K562 (cell line): ENCODE measurements around the gene DPEP3. TPM values are rescaled to one million over a fixed set of nuclear protein-coding genes. Genes with fewer than 3 reads are reported as not detected.

Experiments
- BCL6 ChIP-seq: fragments of 250-450 bp; sonication (Bioruptor Pico); IDR thresholded peaks from 2 replicates; pipeline ENCODE4 v1.4.0; 2020
- CBFB ChIP-seq: sonication (generic); formaldehyde crosslinking; IDR thresholded peaks from 2 replicates; pipeline ENCODE4 v1.4.0; 2020; ENCODE audit warnings: mild to moderate bottlenecking, missing genetic modification reagents
- CHAMP1 ChIP-seq: fragments of 450-650 bp; IDR thresholded peaks from 2 replicates; pipeline ENCODE4 v1.6.1; 2016; ENCODE audit warnings: mild to moderate bottlenecking
- CHD2 ChIP-seq: IDR thresholded peaks from 2 replicates; pipeline ENCODE4 v1.6.1; 2011; ENCODE audit warnings: low read depth, low read length
- EP400 ChIP-seq: fragments of 450-650 bp; IDR thresholded peaks from 2 replicates; pipeline ENCODE4 v1.6.1; 2017; ENCODE audit warnings: antibody characterized with exemption, mild to moderate bottlenecking, moderate library complexity
- GABPB1 ChIP-seq: sonication (generic); formaldehyde crosslinking; IDR thresholded peaks from 2 replicates; pipeline ENCODE4 v1.8.0; 2022; ENCODE audit warnings: mild to moderate bottlenecking, missing genetic modification reagents
- GATA2 ChIP-seq: sonication (generic); formaldehyde crosslinking; IDR thresholded peaks from 2 replicates; pipeline ENCODE4 v1.4.0; 2020; ENCODE audit warnings: mild to moderate bottlenecking, missing genetic modification reagents
- HDAC1 ChIP-seq, 2 experiments: fragments of 450-650 bp; IDR thresholded peaks; 2 replicates each; pipeline ENCODE4 v1.6.1; 2016 to 2017; ENCODE audit warnings: inconsistent platforms in 1 of 2, mild to moderate bottlenecking in 1 of 2, moderate library complexity in 1 of 2
- KAT2B ChIP-seq: IDR thresholded peaks from one replicate; pipeline ENCODE4 v1.6.1; 2012; ENCODE audit warnings: low read depth, mild to moderate bottlenecking, control low read depth, inconsistent platforms, low read length, moderate library complexity
- KLF16 ChIP-seq: IDR thresholded peaks from 2 replicates; pipeline ENCODE4 v1.6.1; 2016; ENCODE audit warnings: antibody characterized with exemption
- L3MBTL2 ChIP-seq: fragments of 450-650 bp; IDR thresholded peaks from 2 replicates; pipeline ENCODE4 v1.6.1; 2016; ENCODE audit warnings: mild to moderate bottlenecking, moderate library complexity
- MTA3 ChIP-seq: fragments of 450-650 bp; formaldehyde crosslinking; IDR thresholded peaks from 2 replicates; pipeline ENCODE4 v1.6.1; 2017; ENCODE audit warnings: mild to moderate bottlenecking, borderline replicate concordance
- MXD1 ChIP-seq: fragments of 250-450 bp; sonication (Bioruptor Pico); IDR thresholded peaks from 2 replicates; pipeline ENCODE4 v1.8.0; 2021; ENCODE audit warnings: borderline replicate concordance, mild to moderate bottlenecking, moderate library complexity; ENCODE audit not compliant: poor library complexity, severe bottlenecking
- PHB2 ChIP-seq: fragments of 450-650 bp; IDR thresholded peaks from 2 replicates; pipeline ENCODE4 v1.6.1; 2017; ENCODE audit warnings: low read depth
- POLR2B ChIP-seq: fragments of 450-650 bp; IDR thresholded peaks from 2 replicates; pipeline ENCODE4 v1.6.1; 2018; ENCODE audit warnings: low read depth; ENCODE audit not compliant: partially characterized antibody
- RBM22 ChIP-seq: fragments of 200-400 bp; formaldehyde crosslinking; IDR thresholded peaks from 2 replicates; pipeline ENCODE4 v1.6.1; 2018; ENCODE audit warnings: low read length, low read depth; ENCODE audit not compliant: poor library complexity, severe bottlenecking
- SMAD3 ChIP-seq: fragments of 450-650 bp; formaldehyde crosslinking; conservative IDR thresholded peaks from 2 replicates; pipeline ENCODE4 v1.4.0; 2020; ENCODE audit warnings: mild to moderate bottlenecking
- TAF1 ChIP-seq: IDR thresholded peaks from 2 replicates; pipeline ENCODE4 v1.6.1; 2011; ENCODE audit warnings: mild to moderate bottlenecking, low read length, moderate library complexity; ENCODE audit not compliant: insufficient read depth, control insufficient read depth, severe bottlenecking; ENCODE audit errors: extremely low read depth
- THRB ChIP-seq: fragments of 450-650 bp; formaldehyde crosslinking; conservative IDR thresholded peaks from 2 replicates; pipeline ENCODE4 v1.4.0; 2022; ENCODE audit warnings: mild to moderate bottlenecking, missing genetic modification characterization
- TOE1 ChIP-seq, 2 experiments: fragments of 450-650 bp in 1 of 2; sonication (generic) in 1 of 2; formaldehyde crosslinking in 1 of 2; IDR thresholded peaks; 2 replicates each; pipeline versions ENCODE4 v1.7.1 to v1.8.0; 2016 to 2022; ENCODE audit warnings: borderline replicate concordance in 2 of 2, mild to moderate bottlenecking in 2 of 2, antibody characterized with exemption in 1 of 2, inconsistent platforms in 1 of 2, low read depth in 1 of 2, missing genetic modification reagents in 1 of 2, moderate library complexity in 1 of 2
- XRCC5 ChIP-seq: fragments of 200-400 bp; formaldehyde crosslinking; IDR thresholded peaks from 2 replicates; pipeline ENCODE4 v1.6.1; 2017; ENCODE audit warnings: low read depth, mild to moderate bottlenecking, low read length
- ZBTB7A ChIP-seq: IDR thresholded peaks from 2 replicates; pipeline ENCODE4 v1.6.1; 2011; ENCODE audit warnings: low read depth, mild to moderate bottlenecking, low read length, moderate library complexity, borderline replicate concordance; ENCODE audit not compliant: control insufficient read depth
- ZFX ChIP-seq: sonication (generic); formaldehyde crosslinking; IDR thresholded peaks from 2 replicates; pipeline ENCODE4 v1.8.0; 2022; ENCODE audit warnings: mild to moderate bottlenecking, missing genetic modification reagents, moderate library complexity
- ZNF212 ChIP-seq: fragments of 450-650 bp; formaldehyde crosslinking; IDR thresholded peaks from 2 replicates; pipeline ENCODE4 v1.4.0; 2020; ENCODE audit warnings: mild to moderate bottlenecking
- ZSCAN29 ChIP-seq: fragments of 450-650 bp; IDR thresholded peaks from 2 replicates; pipeline ENCODE4 v1.6.1; 2017
- polyA plus RNA-seq, 8 experiments: library from polyadenylated mRNA; depleted of rRNA in 4 of 8; stranded (reverse) in 5 of 8; unstranded in 3 of 8; fragments of >200 nt; fragmentation: Nextera tagmentation in 2 of 8; fragmentation: Illumina TruSeq in 1 of 8; extraction: Ambion mirVana in 2 of 8; extraction: Trizol in 1 of 8; gene quantifications; 2 replicates each; pipeline versions ENCODE4 v1.2.1 to v1.2.3, GENCODE V29; 2011 to 2014; ENCODE audit warnings: inconsistent platforms in 1 of 8, missing spikeins in 1 of 8
- total RNA-seq, 7 experiments: library from RNA; depleted of rRNA in 6 of 7; stranded (reverse); fragments of >200 nt in 6 of 7; fragmentation: Illumina TruSeq in 2 of 7; extraction: Trizol in 2 of 7; gene quantifications; 2 replicates each; pipeline versions ENCODE4 v1.2.1 to v1.2.3, GENCODE V29; 2011 to 2021; ENCODE audit warnings: low replicate concordance in 1 of 7

DPEP3 gene
- total and polyA plus RNA-seq, 9 of the 15 experiments (the other 6 are each of a cell fraction or from before 2014, with no cell fraction given), result not detected

GRCh38 chr16:67935402-67936123, 44.7 kb downstream of the DPEP3 start (continued):
- TF ChIP-seq THRB, result peak; percentile 9; the same call in 1 of the 2 replicates
- peak; percentile 73 for TF ChIP-seq ZSCAN29
- TF ChIP-seq CHD2, result no peak; the same call in 1 of the 2 replicates
- no peak for TF ChIP-seq PHB2
- TF ChIP-seq TOE1 (IDR thresholded peaks at IDR 0.05; ENCODE audit: borderline replicate concordance), result 0 out of 2 replicates have a peak, but pooled peaks have one; percentile 34
- no peak; the same call in 1 of the 2 replicates for TF ChIP-seq TOE1 (CRISPR knock-in tag; IDR thresholded peaks at IDR 0.05; ENCODE audit: borderline replicate concordance, low read depth)
- no peak for TF ChIP-seq SMAD3
- TF ChIP-seq TAF1, result peak; percentile 82
- TF ChIP-seq XRCC5, result peak; percentile 66; the same call in 1 of the 2 replicates
- TF ChIP-seq L3MBTL2, result peak; percentile 89
- peak; percentile 95 for TF ChIP-seq GABPB1 (CRISPR knock-in tag)
- TF ChIP-seq CHAMP1, result no peak
- TF ChIP-seq ZBTB7A, result peak; percentile 78; the same call in 1 of the 2 replicates
- no peak for TF ChIP-seq KAT2B
- TF ChIP-seq RBM22, result peak; percentile 94
- TF ChIP-seq MTA3, result no peak; the same call in 1 of the 2 replicates
- TF ChIP-seq KLF16, result peak; percentile 9; the same call in 1 of the 2 replicates
- TF ChIP-seq MXD1 (CRISPR knock-in tag), result peak; percentile 86
- no peak for TF ChIP-seq GATA2
- TF ChIP-seq HDAC1 (IDR thresholded peaks at IDR 0.05), result peak in 1 of 2 experiments; percentile 97; a peak in 2 of 4 replicates
- TF ChIP-seq ZFX, result peak; percentile 46
- TF ChIP-seq BCL6 (CRISPR knock-in tag), result no peak
- no peak for TF ChIP-seq ZNF212 (CRISPR knock-in tag)
- TF ChIP-seq EP400, result peak; percentile 85
- TF ChIP-seq CBFB (CRISPR knock-in tag), result peak; percentile 88; the same call in 1 of the 2 replicates
- peak; percentile 80 for TF ChIP-seq POLR2B
